ENCODE data around the gene STAT5A. TPM values are rescaled to one million over a fixed set of nuclear protein-coding genes. Genes with fewer than 3 reads are reported as not detected.

STAT5A gene
- total RNA-seq, 1 experiment from 2014 or later = 0.91 TPM

DNA sequence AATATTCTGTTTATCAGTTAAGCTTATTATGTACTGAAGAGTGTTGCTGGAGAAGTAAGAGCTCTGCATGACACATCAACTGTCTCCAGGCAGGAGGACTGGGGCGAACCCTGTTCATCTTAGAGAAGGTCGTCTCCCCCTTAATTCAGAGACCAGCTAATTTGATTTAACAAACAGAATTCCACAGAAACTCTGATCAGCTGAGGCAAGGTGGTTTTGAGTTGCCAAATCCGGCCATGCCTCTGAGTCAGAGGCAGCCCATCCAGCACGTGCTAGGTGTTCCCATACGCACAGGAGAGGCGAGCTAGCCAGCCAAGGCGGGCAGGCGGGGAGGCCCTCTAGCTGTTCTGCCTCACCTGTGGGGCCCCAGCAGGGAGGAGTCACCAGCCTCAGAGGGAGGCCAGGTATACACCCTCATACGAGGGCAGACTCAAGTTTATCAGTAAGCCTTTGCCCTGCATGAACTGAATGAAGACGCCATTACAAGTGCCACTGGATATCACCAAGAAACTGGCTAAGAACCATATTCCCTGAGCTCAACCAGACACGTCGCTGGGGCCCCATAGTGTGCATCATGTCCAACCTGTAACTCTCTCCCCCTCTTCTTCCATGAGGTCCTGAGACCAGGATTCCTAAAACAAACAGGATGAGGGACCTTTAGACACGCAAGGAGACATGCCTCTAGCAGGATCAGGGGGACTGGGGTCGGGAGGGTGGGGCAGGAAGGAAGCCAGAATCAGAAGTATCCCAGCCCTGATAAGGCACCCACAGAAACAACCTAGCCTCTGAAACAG lies 25.7 kb downstream of the STAT5A start:
- no TSS peak for BruUV-seq (replicated peaks)
- Histone ChIP-seq H2AFZ (ENCODE audit: low read depth, low read length, poor library complexity, severe bottlenecking) (no peak overlapping the region), H3K27me3 (ENCODE audit: insufficient read depth, low read length) (no peaks in the 10 kb centered on the region), H4K20me1 (ENCODE audit: insufficient read depth) (no peaks in the 10 kb centered on the region), H3K9me3 (ENCODE audit: control insufficient read depth in 1 of 2, insufficient read depth in 1 of 2, low read depth in 1 of 2, low read length in 2 of 2) (no peaks in the 10 kb centered on the region), H3K9me2 (ENCODE audit: insufficient read depth) (no peaks in the 10 kb centered on the region), H3K79me2 (ENCODE audit: insufficient read depth, low read length) (no peaks in the 10 kb centered on the region), H3K27ac (ENCODE audit: low read depth, low read length) (no peak overlapping the region), H3K9ac (ENCODE audit: low read length) (no peak overlapping the region), H3K4me1 (ENCODE audit: control insufficient read depth in 1 of 2, insufficient read depth in 2 of 2, low read length in 2 of 2) (no peaks in the 10 kb centered on the region), H3K4me2 (ENCODE audit: low read length) (no peak overlapping the region), H3K4me3 (replicated peaks in 1 of 2; ENCODE audit: low read depth in 1 of 2, low read length in 2 of 2) (no peak overlapping the region), H3K36me3 (ENCODE audit: control insufficient read depth in 1 of 2, insufficient read depth in 2 of 2, low read length in 2 of 2) (peaks cover 0 to 8% of the 10 kb centered on the region in 2 experiments; a peak in 2 of 4 replicates)
- ChIA-PET RAD21 (ENCODE audit: low non-redundant PET in 1 of 2, low total read pairs in 2 of 2, uncharacterized antibody in 2 of 2, unreplicated experiment in 2 of 2) (no interaction called here), POLR2A (no interaction called here), CTCF (no interaction called here)
- DNase-seq (ENCODE audit: low read depth, low spot score) = no peak
- intact Hi-C loops (cut with micrococcal nuclease) = no loop called here
- no peak for ATAC-seq
- TF ChIP-seq JUND (IDR thresholded peaks at IDR 0.05) (no peak), ZNF274 (IDR thresholded peaks at IDR 0.05; ENCODE audit: low read depth, low read length) (no peak), ZBTB33 (IDR thresholded peaks at IDR 0.05; ENCODE audit: extremely low read depth, insufficient replicate concordance, low read length) (no peak), ZFX (IDR thresholded peaks at IDR 0.05) (no peak), CEBPB (IDR thresholded peaks at IDR 0.05; ENCODE audit: low read depth) (no peak)
